HUES48 (cell line): Measurements from ENCODE around the gene COL4A4.
"Not testable (repeated sequence)": the region's sequence is repeated elsewhere in the genome, so short reads cannot be mapped to it uniquely, and the experiment has no call there.

Experiments
- H3K27ac ChIP-seq: one replicate; pipeline ENCODE4 v1.7.0; 2013; ENCODE audit warnings: low read depth, low read length, inconsistent platforms
- H3K27me3 ChIP-seq: 2 replicates; pipeline ENCODE4 v1.6.1; 2013; ENCODE audit warnings: mild to moderate bottlenecking, low read length; ENCODE audit not compliant: control insufficient read depth, insufficient read depth
- H3K36me3 ChIP-seq: 2 replicates; pipeline ENCODE4 v1.6.1; 2013; ENCODE audit warnings: low read length; ENCODE audit not compliant: control insufficient read depth, insufficient read depth
- H3K4me1 ChIP-seq: 2 replicates; pipeline ENCODE4 v1.6.1; 2013; ENCODE audit warnings: mild to moderate bottlenecking, low read length; ENCODE audit not compliant: control insufficient read depth, insufficient read depth
- H3K4me3 ChIP-seq: 2 replicates; pipeline ENCODE4 v1.5.1; 2013; ENCODE audit warnings: mild to moderate bottlenecking, low read depth, low read length
- H3K9ac ChIP-seq: 2 replicates; pipeline ENCODE4 v1.6.1; 2013; ENCODE audit warnings: mild to moderate bottlenecking, low read depth, low read length, moderate library complexity
- H3K9me3 ChIP-seq: 2 replicates; pipeline ENCODE4 v1.6.1; 2013; ENCODE audit warnings: low read length; ENCODE audit not compliant: control insufficient read depth, insufficient read depth

The COL4A4 gene

DNA sequence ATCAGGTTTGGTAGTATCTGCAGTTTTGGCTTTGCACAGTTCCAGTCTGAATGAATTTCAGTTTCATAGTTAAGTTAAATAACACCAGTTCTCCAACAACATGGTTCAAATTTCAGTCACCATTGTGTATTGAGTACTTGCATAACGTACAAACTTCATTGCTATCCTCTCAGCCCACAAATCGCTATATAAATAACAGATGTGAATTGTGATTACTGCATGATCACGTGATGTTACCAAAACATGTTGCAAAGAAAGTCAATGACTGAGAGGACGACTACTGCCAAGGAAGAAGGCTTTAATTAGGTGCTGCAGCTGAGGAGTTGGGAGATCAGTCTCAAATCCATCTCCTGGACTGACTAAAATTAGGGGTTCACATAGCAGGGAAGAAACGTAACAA, 48.2 kb downstream of the COL4A4 start:
- no peak overlapping the region for H3K9ac ChIP-seq
- H3K9me3 ChIP-seq: no peaks in the 10 kb centered on the region
- H3K4me1 ChIP-seq: no peaks in the 10 kb centered on the region
- H3K4me3 ChIP-seq: no peak overlapping the region
- H3K27ac ChIP-seq: no peak overlapping the region
- no peaks in the 10 kb centered on the region for H3K36me3 ChIP-seq
- H3K27me3 ChIP-seq: no peaks in the 10 kb centered on the region

DNA sequence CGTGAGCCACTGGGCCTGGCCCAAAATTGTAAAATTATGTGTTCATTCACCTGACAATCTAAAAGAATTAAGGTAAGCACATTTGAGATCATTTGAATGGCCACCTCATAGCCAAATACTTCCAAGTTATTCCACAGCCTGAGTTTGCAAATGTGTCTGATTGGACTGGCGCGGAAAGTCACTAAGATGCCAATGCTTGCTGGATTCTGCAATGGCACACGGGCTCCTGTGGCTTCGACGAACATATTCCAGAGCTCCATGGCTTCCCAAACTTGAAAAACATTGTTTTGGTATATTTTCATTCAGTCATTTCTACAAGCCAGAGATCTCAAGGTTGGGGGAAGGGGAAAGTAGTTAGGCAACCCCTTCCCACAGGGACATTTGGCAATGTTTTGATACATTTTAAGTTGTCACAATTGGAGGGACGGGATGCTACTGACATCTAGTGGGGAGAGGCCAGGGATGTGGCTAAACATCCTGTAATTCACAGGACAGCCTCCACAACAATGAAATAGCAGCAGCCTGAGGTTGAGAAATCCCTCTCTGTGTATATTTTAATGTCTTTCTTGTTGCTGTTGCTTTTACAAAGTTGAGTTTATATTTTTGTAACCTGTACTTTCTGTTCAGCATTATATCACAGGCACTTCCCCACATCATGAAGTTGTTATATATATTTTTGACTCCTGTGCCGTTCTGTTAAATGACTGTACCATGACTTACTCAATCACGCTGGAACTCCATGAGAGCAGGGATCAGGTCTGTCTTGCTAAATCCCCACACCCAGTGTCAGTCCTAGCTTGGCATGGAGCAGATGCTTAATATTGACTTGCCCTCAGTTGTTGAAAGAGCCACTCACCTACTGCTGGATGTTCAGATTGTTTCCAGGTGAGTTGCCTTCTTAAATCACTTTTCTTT, 56.9 kb downstream of the COL4A4 start:
- Histone ChIP-seq H3K9me3 (no peaks in the 10 kb centered on the region), H3K9ac (no peak overlapping the region), H3K27me3 (no peaks in the 10 kb centered on the region), H3K4me1 (no peaks in the 10 kb centered on the region), H3K4me3 (no peak overlapping the region), H3K36me3 (no peaks in the 10 kb centered on the region), H3K27ac (no peak overlapping the region)

DNA sequence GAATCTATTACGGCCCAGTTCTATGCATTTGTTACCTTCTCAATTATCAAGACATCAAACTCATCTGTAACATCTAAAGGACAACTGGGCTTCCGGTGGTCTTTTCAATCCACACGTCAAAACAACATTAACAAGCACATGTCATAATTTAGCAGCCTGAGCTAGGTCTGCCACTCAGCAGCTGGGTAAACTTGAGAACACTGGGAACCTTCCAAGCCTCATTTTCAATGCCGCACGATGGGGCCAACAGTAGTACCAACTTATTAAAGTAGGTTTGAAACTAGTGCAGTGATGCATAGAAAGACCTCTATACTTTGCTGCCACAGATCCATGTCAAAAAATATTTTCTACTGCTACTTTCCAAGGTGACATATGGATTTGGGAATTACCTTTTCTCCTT, 60.4 kb downstream of the COL4A4 start:
- H3K9me3 ChIP-seq: no peaks in the 10 kb centered on the region
- H3K27ac ChIP-seq: no peak overlapping the region
- no peak overlapping the region for H3K9ac ChIP-seq
- H3K4me1 ChIP-seq: no peaks in the 10 kb centered on the region
- H3K4me3 ChIP-seq: no peak overlapping the region
- H3K27me3 ChIP-seq: no peaks in the 10 kb centered on the region
- H3K36me3 ChIP-seq: no peaks in the 10 kb centered on the region

DNA sequence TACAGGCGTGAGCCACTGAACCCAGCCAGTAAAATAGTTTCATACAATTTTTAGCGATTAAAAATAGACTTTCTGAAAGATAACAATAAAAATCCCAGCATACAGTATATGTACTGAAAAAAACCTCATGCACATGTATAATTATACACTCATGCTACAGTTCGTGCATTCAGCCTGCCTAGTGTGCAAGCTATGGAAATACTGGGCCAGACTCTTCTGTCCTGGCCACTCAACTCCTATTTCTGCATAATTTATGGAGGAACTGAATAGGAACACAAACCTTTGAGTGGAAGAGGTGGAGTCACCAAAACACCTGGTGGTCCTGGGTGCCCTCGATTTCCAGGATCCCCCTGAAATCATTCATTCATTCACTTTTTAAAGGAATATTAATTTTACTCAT, 64.7 kb downstream of the COL4A4 start:
- no peaks in the 10 kb centered on the region for H3K27me3 ChIP-seq
- no peak overlapping the region for H3K27ac ChIP-seq
- H3K4me1 ChIP-seq: no peaks in the 10 kb centered on the region
- no peaks in the 10 kb centered on the region for H3K9me3 ChIP-seq
- H3K9ac ChIP-seq: no peak overlapping the region
- H3K36me3 ChIP-seq: no peaks in the 10 kb centered on the region
- no peak overlapping the region for H3K4me3 ChIP-seq

DNA sequence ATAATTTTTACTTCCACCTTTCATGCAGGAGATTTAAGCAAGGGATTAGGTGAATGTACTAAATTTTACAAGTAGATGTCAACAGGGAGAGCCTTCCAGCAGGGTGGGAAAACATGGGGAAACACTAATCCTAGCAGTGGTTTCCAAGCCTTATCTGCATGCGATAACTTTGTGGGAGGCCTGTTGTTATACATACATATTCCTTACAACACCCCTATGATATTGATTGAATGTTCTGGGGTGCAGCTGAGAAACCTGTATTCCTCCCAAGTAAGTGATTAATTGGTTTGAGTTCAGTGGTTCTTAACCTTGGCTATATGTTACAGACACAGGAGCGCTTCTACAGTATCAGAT, 65.9 kb downstream of the COL4A4 start:
- H3K27me3 ChIP-seq: no peaks in the 10 kb centered on the region
- no peak overlapping the region for H3K4me3 ChIP-seq
- no peak overlapping the region for H3K9ac ChIP-seq
- peak overlapping the region; percentile 39 for H3K27ac ChIP-seq
- H3K4me1 ChIP-seq: no peaks in the 10 kb centered on the region
- H3K36me3 ChIP-seq: no peaks in the 10 kb centered on the region
- H3K9me3 ChIP-seq: no peaks in the 10 kb centered on the region

DNA sequence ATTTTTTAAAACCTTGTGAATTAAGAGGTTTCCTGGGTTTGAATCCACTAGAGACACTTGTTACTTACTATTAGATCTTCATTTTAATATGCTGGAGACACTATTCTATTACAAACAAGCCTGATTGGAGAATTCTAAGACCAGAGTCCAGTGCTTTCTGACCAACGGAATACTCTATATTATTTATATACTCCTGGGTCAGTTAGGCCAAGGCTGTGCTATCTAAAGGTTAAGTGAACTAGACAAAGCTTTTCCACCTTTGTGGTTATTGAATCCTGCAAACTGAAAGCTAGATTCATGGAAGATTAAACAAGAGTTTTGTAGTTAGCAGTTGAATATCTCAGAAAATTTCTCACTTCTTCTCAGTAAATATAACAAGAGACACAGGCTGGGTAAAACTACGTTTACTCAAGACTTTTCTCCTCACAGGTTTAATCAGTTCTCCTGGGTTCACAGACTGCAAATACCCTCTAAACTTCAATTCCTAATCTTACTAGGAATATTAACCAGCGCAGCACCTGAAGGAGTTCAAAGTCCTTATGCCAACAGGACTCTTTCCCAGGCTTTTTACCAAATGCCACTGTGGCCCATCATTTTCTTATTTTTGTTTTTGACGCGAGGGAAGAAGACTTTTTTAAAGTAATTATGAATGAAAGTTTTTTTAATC, 66.4 kb downstream of the COL4A4 start:
- H3K27me3 ChIP-seq: no peaks in the 10 kb centered on the region
- H3K4me3 ChIP-seq: no peak overlapping the region
- no peaks in the 10 kb centered on the region for H3K4me1 ChIP-seq
- no peaks in the 10 kb centered on the region for H3K9me3 ChIP-seq
- no peak overlapping the region for H3K9ac ChIP-seq
- no peaks in the 10 kb centered on the region for H3K36me3 ChIP-seq
- H3K27ac ChIP-seq: peak overlapping the region; percentile 39

DNA sequence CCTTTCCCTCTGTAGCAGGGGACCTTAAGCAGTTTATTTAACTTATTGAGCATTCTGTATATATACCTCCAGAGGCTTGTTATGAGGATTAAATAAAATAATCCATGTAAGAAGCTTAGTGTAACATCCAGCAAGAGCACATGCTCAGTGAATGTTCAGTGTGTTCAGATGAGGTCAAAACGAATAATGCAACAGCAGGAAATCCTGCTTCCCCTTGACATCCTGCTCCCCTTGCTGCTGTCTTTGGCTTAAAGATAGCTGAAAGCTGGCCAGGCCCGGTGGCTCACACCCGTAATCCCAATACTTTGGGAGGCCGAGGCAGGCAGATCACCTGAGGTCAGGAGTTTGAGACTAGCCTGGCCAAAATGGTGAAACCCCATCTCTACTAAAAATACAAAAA, 68.7 kb downstream of the COL4A4 start:
- Histone ChIP-seq H3K36me3 (no peaks in the 10 kb centered on the region), H3K9me3 (no peaks in the 10 kb centered on the region), H3K27me3 (no peaks in the 10 kb centered on the region), H3K4me3 (no peak overlapping the region), H3K4me1 (no peaks in the 10 kb centered on the region), H3K9ac (no peak overlapping the region), H3K27ac (no peak overlapping the region)

DNA sequence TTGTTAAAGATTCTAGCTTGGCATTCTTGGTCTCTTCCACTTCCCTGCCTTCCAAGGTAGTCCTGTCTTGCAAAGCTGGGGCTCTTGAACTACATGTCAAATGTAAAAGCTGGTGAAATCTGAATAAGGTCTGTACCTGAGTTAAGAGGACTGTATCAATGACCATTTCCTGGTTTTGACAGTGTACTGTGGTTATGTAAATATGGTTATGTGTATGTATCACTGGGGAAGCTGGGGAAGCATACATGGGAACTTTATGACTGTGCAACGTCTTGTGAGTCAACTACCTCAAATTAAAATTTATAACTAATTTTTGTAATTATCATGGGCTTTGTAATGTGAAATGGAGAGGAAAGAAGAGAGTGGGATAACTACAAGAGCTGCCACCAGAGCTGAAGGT, 81.7 kb downstream of the COL4A4 start:
- no peak overlapping the region for H3K27ac ChIP-seq
- no peaks in the 10 kb centered on the region for H3K27me3 ChIP-seq
- H3K4me1 ChIP-seq: no peaks in the 10 kb centered on the region
- no peak overlapping the region for H3K4me3 ChIP-seq
- no peaks in the 10 kb centered on the region for H3K9me3 ChIP-seq
- H3K36me3 ChIP-seq: no peaks in the 10 kb centered on the region
- no peak overlapping the region for H3K9ac ChIP-seq

DNA sequence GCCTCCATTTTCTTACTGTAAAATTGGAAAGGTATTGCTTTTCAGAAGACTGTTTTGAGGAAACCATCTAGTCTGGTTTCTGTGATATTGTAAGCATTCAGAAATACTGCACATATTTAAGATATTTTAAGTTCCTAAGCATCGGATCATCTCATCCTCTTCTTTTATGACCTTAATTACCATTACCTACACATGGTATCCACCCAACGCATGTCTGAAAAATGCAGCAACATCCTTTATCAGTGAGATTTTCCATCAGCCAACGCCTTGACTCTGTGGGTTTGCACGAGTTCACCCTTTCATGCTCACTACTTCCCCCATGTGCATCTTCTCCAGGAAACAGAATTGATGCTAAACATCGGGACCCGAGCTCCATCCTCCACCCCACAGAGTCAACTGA, 84.3 kb downstream of the COL4A4 start:
- Histone ChIP-seq H3K9ac (no peak overlapping the region), H3K27me3 (no peaks in the 10 kb centered on the region), H3K4me3 (no peak overlapping the region), H3K27ac (no peak overlapping the region), H3K9me3 (no peaks in the 10 kb centered on the region), H3K4me1 (no peaks in the 10 kb centered on the region), H3K36me3 (no peaks in the 10 kb centered on the region)

DNA sequence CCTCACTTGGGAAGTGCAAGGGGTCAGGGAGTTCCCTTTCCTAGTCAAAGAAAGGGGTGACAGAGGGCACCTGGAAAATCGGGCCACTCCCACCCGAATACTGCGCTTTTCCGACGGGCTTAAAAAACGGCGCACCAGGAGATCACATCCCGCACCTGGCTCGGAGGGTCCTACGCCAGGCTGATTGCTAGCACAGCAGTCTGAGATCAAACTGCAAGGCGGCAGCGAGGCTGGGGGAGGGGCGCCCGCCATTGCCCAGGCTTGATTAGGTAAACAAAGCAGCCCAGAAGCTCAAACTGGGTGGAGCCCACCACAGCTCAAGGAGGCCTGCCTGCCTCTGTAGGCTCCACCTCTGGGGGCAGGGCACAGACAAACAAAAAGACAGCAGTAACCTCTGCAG, 98.9 kb downstream of the COL4A4 start:
- H3K9ac ChIP-seq: peak overlapping the region; percentile 68; the same call in 1 of the 2 replicates
- H3K27me3 ChIP-seq, H3K4me1 ChIP-seq, H3K36me3 ChIP-seq, H3K27ac ChIP-seq, H3K9me3 ChIP-seq: not testable (repeated sequence)
- H3K4me3 ChIP-seq: peak overlapping the region; percentile 54

DNA sequence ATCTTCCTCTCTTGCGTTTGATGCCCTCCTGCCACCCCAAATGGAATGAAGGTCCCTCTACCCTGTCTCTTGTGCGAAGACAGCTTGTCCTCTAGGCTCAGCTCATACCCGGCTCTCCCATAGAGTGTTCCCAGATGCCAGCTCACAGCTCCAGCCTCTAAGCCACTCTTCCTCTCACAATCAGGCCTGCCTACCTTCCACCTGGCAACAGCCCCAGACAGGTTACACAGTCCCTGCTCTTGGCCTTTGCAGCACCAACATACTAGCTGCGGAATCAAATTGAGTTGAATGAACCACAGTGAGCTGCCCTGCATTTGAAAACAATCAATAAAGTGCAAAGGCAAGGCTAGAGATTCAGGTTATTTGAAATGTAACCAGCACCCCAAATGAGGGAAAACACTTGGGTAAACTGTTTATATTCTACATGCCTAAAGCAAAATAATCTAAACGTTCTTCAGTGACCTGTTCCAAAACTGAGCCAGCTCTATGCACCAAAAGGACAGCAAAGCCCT, 105.1 kb downstream of the COL4A4 start:
- no peak overlapping the region for H3K9ac ChIP-seq
- H3K9me3 ChIP-seq: no peaks in the 10 kb centered on the region
- no peak overlapping the region for H3K4me3 ChIP-seq
- H3K27me3 ChIP-seq: no peaks in the 10 kb centered on the region
- no peaks in the 10 kb centered on the region for H3K36me3 ChIP-seq
- H3K4me1 ChIP-seq: peaks cover 2% of the 10 kb centered on the region; the same call in 1 of the 2 replicates
- no peak overlapping the region for H3K27ac ChIP-seq
